Measurements from ENCODE around the gene PRDM11.

DNA sequence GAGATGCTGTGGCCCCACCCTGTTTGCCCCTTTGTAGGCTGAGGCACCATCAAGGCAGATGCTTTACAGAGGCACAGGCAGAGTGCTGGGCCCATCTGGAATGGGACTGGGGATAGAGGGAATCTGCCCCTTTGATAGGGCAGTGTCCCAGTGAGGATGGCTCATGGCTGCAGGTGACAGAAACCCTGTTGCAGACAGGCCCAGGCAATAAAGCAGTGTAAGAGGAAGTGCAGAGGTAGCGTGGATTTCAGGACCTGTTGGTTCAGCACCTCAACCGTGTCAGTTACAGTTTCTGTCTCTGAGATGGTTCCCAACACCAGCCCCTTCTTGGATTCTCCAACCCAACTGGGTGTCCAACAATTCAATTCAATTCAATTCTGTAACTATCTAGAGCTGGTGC is 25.1 kb downstream of the PRDM11 start:
- TF ChIP-seq, protein P1, sequence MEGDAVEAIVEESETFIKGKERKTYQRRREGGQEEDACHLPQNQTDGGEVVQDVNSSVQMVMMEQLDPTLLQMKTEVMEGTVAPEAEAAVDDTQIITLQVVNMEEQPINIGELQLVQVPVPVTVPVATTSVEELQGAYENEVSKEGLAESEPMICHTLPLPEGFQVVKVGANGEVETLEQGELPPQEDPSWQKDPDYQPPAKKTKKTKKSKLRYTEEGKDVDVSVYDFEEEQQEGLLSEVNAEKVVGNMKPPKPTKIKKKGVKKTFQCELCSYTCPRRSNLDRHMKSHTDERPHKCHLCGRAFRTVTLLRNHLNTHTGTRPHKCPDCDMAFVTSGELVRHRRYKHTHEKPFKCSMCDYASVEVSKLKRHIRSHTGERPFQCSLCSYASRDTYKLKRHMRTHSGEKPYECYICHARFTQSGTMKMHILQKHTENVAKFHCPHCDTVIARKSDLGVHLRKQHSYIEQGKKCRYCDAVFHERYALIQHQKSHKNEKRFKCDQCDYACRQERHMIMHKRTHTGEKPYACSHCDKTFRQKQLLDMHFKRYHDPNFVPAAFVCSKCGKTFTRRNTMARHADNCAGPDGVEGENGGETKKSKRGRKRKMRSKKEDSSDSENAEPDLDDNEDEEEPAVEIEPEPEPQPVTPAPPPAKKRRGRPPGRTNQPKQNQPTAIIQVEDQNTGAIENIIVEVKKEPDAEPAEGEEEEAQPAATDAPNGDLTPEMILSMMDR (conservative IDR thresholded peaks at IDR 0.05 in 1 of 2, IDR thresholded peaks at IDR 0.05 in 1 of 2; ENCODE audit: extremely low read depth in 1 of 2, insufficient read depth in 1 of 2, low read depth in 1 of 2, low read length in 2 of 2) = no peak
- no peak for TF ChIP-seq EZH2 (IDR thresholded peaks at IDR 0.05; ENCODE audit: borderline replicate concordance, low read length)
